Sigmoid colon (tissue), 7 donors: ENCODE measurements around the gene SLC44A4. TPM values are rescaled to one million over a fixed set of nuclear protein-coding genes. Genes with fewer than 3 reads are reported as not detected.
"Not testable (repeated sequence)": the region's sequence is repeated elsewhere in the genome, so short reads cannot be mapped to it uniquely, and the experiment has no call there.

ENCODE experiments used
- DNase-seq: peaks from one replicate; pipeline ENCODE4 v3.0.0-alpha.2; 2019
- H3K27ac ChIP-seq, 4 donors: fragments of 200-600 bp; sonication (generic); one replicate each; pipeline ENCODE4 v1.5.1; 2016 to 2019; ENCODE audit warnings: mild to moderate bottlenecking in 1 of 4
- H3K27me3 ChIP-seq, 3 donors: fragments of 200-600 bp; sonication (generic); one replicate each; pipeline ENCODE4 v1.5.1; 2019; ENCODE audit warnings: mild to moderate bottlenecking in 1 of 3
- H3K36me3 ChIP-seq, 4 donors: fragments of 200-600 bp; sonication (generic); one replicate each; pipeline ENCODE4 v1.5.1; 2016 to 2019
- H3K4me1 ChIP-seq, 4 donors: fragments of 200-600 bp; sonication (generic); one replicate each; pipeline ENCODE4 v1.5.1; 2017 to 2019
- H3K4me3 ChIP-seq, 4 donors: fragments of 200-600 bp; sonication (generic); one replicate each; pipeline ENCODE4 v1.5.1; 2017 to 2019; ENCODE audit warnings: mild to moderate bottlenecking in 2 of 4, moderate library complexity in 1 of 4
- H3K9me3 ChIP-seq, 4 donors: fragments of 200-600 bp in 3 of 4; sonication (generic) in 3 of 4; one replicate each; pipeline versions ENCODE4 v1.5.1 to v1.6.1; 2013 to 2019
- CTCF ChIP-seq, 4 experiments: fragments of 450-650 bp in 3 of 4; fragments of 200-600 bp in 1 of 4; IDR thresholded peaks; one replicate each; pipeline ENCODE4 v1.5.1; 2016 to 2019; ENCODE audit warnings: antibody characterized with exemption in 4 of 4, mild to moderate bottlenecking in 3 of 4, moderate library complexity in 2 of 4
- EP300 ChIP-seq, 4 donors: sonication (generic); formaldehyde crosslinking; IDR thresholded peaks; one replicate each; pipeline ENCODE4 v1.6.1; 2017; ENCODE audit warnings: antibody characterized with exemption in 4 of 4
- POLR2A ChIP-seq, 2 donors: fragments of 450-650 bp; IDR thresholded peaks; one replicate each; pipeline ENCODE4 v1.6.1; 2016; ENCODE audit warnings: antibody characterized with exemption in 2 of 2, mild to moderate bottlenecking in 2 of 2, moderate library complexity in 2 of 2
- POLR2AphosphoS5 ChIP-seq, 4 donors: sonication (generic); formaldehyde crosslinking; IDR thresholded peaks; one replicate each; pipeline ENCODE4 v1.6.1; 2017; ENCODE audit warnings: antibody characterized with exemption in 4 of 4
- WGBS, 2 donors: extraction: QIAGEN DNeasy Blood & Tissue Kit; methylation state at CpG; one replicate each; pipeline ENCODE4 v1.1.7; 2013; 5-methylcytosine and 5-hydroxymethylcytosine counted together
- intact Hi-C: fragments of 100-400 bp; cut with DNase I; formaldehyde crosslinking; loops from one replicate; pipeline ENCODE4 v1.15.1; 2023
- polyA plus RNA-seq, 3 donors: library from polyadenylated mRNA; stranded (reverse); fragments of 200-250 nt; gene quantifications; one replicate each; pipeline ENCODE4 v1.2.3, GENCODE V29; 2013
- total RNA-seq, 4 donors: library from RNA; depleted of rRNA; stranded (reverse); fragments of >200 nt; gene quantifications; one replicate each; pipeline ENCODE4 v1.1.0, GENCODE V29; 2016
- donor health status: healthy with polysubstance abuse.
- donor health status: Bipolar disorder and iron deficiency.
- donor health status: healthy.

SLC44A4 gene
- total and polyA plus RNA-seq, 7 donors = 1.4 to 252 (median 78.1) TPM; not detected in 2

GRCh38 chr6:31822036-31822821 lies 56.6 kb downstream of the SLC44A4 start:
- Histone ChIP-seq H3K36me3 (no peaks in the 10 kb centered on the region), H3K4me3 (peak overlapping the region; percentile 45 to 61 (median 50)), H3K4me1 (peaks cover 0 to 72% (median 69%) of the 10 kb centered on the region in 4 donors), H3K27me3 (no peaks in the 10 kb centered on the region), H3K27ac (peak overlapping the region; percentile 93 to 98 (median 95)), H3K9me3 (no peaks in the 10 kb centered on the region)
- 1 to 2% methylated on average over 25 of the region's 25 CpGs for WGBS, 2 donors
- TF ChIP-seq POLR2AphosphoS5 (IDR thresholded peaks at IDR 0.05) (peak; percentile 88 to 97 (median 94)), CTCF (IDR thresholded peaks at IDR 0.05) (no peak), POLR2A (IDR thresholded peaks at IDR 0.05) (peak; percentile 74 to 76), EP300 (IDR thresholded peaks at IDR 0.05) (peak in 1 of 4 donors; percentile 28)
- DNase-seq = peak; percentile 97
- intact Hi-C loops = loop anchor here (1.0 to 10.0 kb wide), 3 partner anchors 16 to 1207 kb away; partner anchors contain the start of genes AGPAT1, LSM2, MRPS18B and PPP1R10

GRCh38 chr6:31821301-31822035 lies 57.3 kb downstream of the SLC44A4 start:
- Histone ChIP-seq H3K36me3 (no peaks in the 10 kb centered on the region), H3K27ac (peak overlapping the region; percentile 93 to 98 (median 95)), H3K9me3 (no peaks in the 10 kb centered on the region), H3K4me1 (peaks cover 0 to 69% (median 66%) of the 10 kb centered on the region in 4 donors), H3K27me3 (no peaks in the 10 kb centered on the region), H3K4me3 (peak overlapping the region; percentile 45 to 61 (median 50))
- no peak for TF ChIP-seq EP300 (IDR thresholded peaks at IDR 0.05)
- peak; percentile 2 to 24 for TF ChIP-seq POLR2A (IDR thresholded peaks at IDR 0.05)
- peak in 2 of 4 donors; percentile 5 to 21 for TF ChIP-seq POLR2AphosphoS5 (IDR thresholded peaks at IDR 0.05)
- WGBS, 2 donors = 2 to 6% methylated on average over 39 of the region's 39 CpGs
- DNase-seq = peak; percentile 89
- intact Hi-C loops = loop anchor here (1.0 to 10.0 kb wide), 3 partner anchors 15 to 1207 kb away; partner anchors contain the start of genes AGPAT1, LSM2, MRPS18B and PPP1R10

GRCh38 chr6:31820399-31820798 lies 58.4 kb downstream of the SLC44A4 start:
- intact Hi-C loops = loop anchor here (10.0 kb wide), 2 partner anchors 354 to 1206 kb away; partner anchors contain the start of genes AGPAT1, MRPS18B, PPP1R10 and RNF5
- 68 to 89% methylated on average over 10 of the region's 10 CpGs for WGBS, 2 donors
- not testable (repeated sequence) for H3K36me3 ChIP-seq, DNase-seq, H3K4me3 ChIP-seq, H3K9me3 ChIP-seq, H3K27me3 ChIP-seq
- H3K4me1 ChIP-seq = peaks cover 0 to 59% (median 58%) of the 10 kb centered on the region in 4 donors
- H3K27ac ChIP-seq = peak overlapping the region; percentile 93 to 98 (median 95)

- H3K4me3 ChIP-seq = no peak overlapping the region
- peaks cover 0 to 59% (median 58%) of the 10 kb centered on the region in 4 donors for H3K4me1 ChIP-seq
- intact Hi-C loops = loop anchor here (10.0 kb wide), 2 partner anchors 355 to 1205 kb away; partner anchors contain the start of genes AGPAT1, MRPS18B, PPP1R10 and RNF5
- H3K27ac ChIP-seq = peak overlapping the region; percentile 93 to 98 (median 95)
- TF ChIP-seq POLR2A (IDR thresholded peaks at IDR 0.05) (peak in 1 of 2 donors; percentile 11), POLR2AphosphoS5 (IDR thresholded peaks at IDR 0.05) (no peak), CTCF (IDR thresholded peaks at IDR 0.05) (no peak)
- no peaks in the 10 kb centered on the region for H3K36me3 ChIP-seq
- H3K27me3 ChIP-seq = no peaks in the 10 kb centered on the region
- DNase-seq = no peak
- H3K9me3 ChIP-seq = no peaks in the 10 kb centered on the region
Observed at GRCh38 chr6:31819871-31820299, 58.9 kb downstream of the SLC44A4 start.

- H3K27me3 ChIP-seq, intact Hi-C loops, H3K36me3 ChIP-seq, H3K9me3 ChIP-seq, DNase-seq: not testable (repeated sequence)
- H3K27ac ChIP-seq = peak overlapping the region; percentile 93 to 98 (median 95)
- peaks cover 0 to 62% (median 56%) of the 10 kb centered on the region in 4 donors for H3K4me1 ChIP-seq
- 61 to 70% methylated on average over 8 of the region's 8 CpGs for WGBS, 2 donors
- peak overlapping the region; percentile 22 to 53 (median 46) for H3K4me3 ChIP-seq
Observed at GRCh38 chr6:31817929-31818511, 60.8 kb downstream of the SLC44A4 start.
